MCF 10A (cell line): ENCODE results near the gene TTC23L. TPM values are rescaled to one million over a fixed set of nuclear protein-coding genes. Genes with fewer than 3 reads are reported as not detected.

Source experiments
- Bru-seq: library from RNA; stranded (reverse); fragments of 400-500 nt; gene quantifications from one replicate; lab custom pipeline; 2021; lab: Mats Ljungman, UMichigan
- BruChase-seq, 2 experiments: library from RNA; stranded (reverse); fragments of 400-500 nt; gene quantifications; one replicate each; lab custom pipeline; 2021; lab: Mats Ljungman, UMichigan
- BruUV-seq: library from RNA; stranded (reverse); fragments of 400-500 nt; replicated peaks from 2 replicates; lab custom pipeline; 2021; lab: Mats Ljungman, UMichigan
- CTCF ChIA-PET: fragments of 300-600 bp; sonication (Branson Sonifier 250); formaldehyde crosslinking; extraction: SDS; loops from one replicate; lab custom pipeline; 2021; ENCODE audit warnings: antibody characterized with exemption, inconsistent platforms; lab: Yijun Ruan, JAX
- POLR2A ChIA-PET: fragments of 300-600, 350-650 bp; sonication (Branson Sonifier 250); formaldehyde crosslinking; extraction: SDS; loops from one replicate; lab custom pipeline; 2020; ENCODE audit warnings: antibody characterized with exemption, inconsistent platforms; lab: Yijun Ruan, JAX
- DNase-seq: peaks from one replicate; pipeline ENCODE4 v3.0.0-alpha.2; 2018; ENCODE audit not compliant: unreplicated experiment
- H3K27ac Mint-ChIP-seq: one replicate; pipeline ENCODE4 v1.8.0; 2022; ENCODE audit warnings: mild to moderate bottlenecking, low read depth, mixed read lengths; ENCODE audit not compliant: unreplicated experiment
- H3K27me3 Mint-ChIP-seq: one replicate; pipeline ENCODE4 v1.8.0; 2022; ENCODE audit warnings: mixed read lengths; ENCODE audit not compliant: insufficient read depth, unreplicated experiment
- H3K36me3 Mint-ChIP-seq: one replicate; pipeline ENCODE4 v1.8.0; 2022; ENCODE audit warnings: mild to moderate bottlenecking, moderate library complexity, mixed read lengths; ENCODE audit not compliant: insufficient read depth, unreplicated experiment
- H3K4me1 Mint-ChIP-seq: one replicate; pipeline ENCODE4 v1.8.0; 2022; ENCODE audit warnings: mixed read lengths; ENCODE audit not compliant: insufficient read depth, unreplicated experiment
- H3K4me3 Mint-ChIP-seq: one replicate; pipeline ENCODE4 v1.8.0; 2022; ENCODE audit warnings: mild to moderate bottlenecking, moderate library complexity, mixed read lengths; ENCODE audit not compliant: unreplicated experiment
- H3K9me3 Mint-ChIP-seq: one replicate; pipeline ENCODE4 v1.8.0; 2022; ENCODE audit warnings: mixed read lengths; ENCODE audit not compliant: unreplicated experiment
- intact Hi-C: fragments of 100-400 bp; cut with micrococcal nuclease; formaldehyde crosslinking; loops from 2 replicates; pipeline ENCODE4 v1.14.1; 2022
- long read RNA-seq: library from polyadenylated mRNA; stranded (forward); transcript quantifications from one replicate; pipeline ENCODE4 v2.0.0, GENCODE V29; 2022
- total RNA-seq: library from RNA; stranded (reverse); gene quantifications from 2 replicates; pipeline ENCODE4 v1.2.3, GENCODE V29; 2022
- TF ChIP-seq, protein P1 (sequence below): fragments of 200-600 bp; IDR thresholded peaks from one replicate; pipeline ENCODE4 v1.8.0; 2022; ENCODE audit warnings: antibody characterized with exemption, mild to moderate bottlenecking; ENCODE audit not compliant: unreplicated experiment

Gene TTC23L, protein sequence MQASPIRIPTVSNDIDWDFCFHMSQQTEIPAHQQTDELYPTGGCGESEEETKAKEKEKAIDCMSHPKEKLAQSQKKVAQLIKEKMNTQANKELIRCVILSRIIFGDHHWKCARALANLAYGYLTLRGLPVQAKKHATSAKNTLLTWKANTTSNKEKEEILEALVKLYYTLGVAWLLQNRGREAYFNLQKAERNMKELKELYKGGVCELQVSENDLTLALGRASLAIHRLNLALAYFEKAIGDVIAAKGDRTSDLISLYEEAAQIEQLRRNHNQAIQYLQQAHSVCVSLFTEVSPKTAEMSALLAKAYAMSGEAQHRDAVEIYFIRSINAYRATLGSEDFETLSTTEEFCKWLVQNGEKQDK
- total RNA-seq, result 0.14 and 0.69 TPM in 2 replicates
- Bru-seq, nascent RNA, result percentile 31 among the genes with signal in this experiment
- BruChase-seq, experiment 1, labeled RNA remaining after a 6-hour chase, result percentile 31 among the genes with signal in this experiment
- percentile 36 among the genes with signal in this experiment for BruChase-seq, experiment 2, labeled RNA remaining after a 2-hour chase
- long read RNA-seq, result 0 reads

DNA sequence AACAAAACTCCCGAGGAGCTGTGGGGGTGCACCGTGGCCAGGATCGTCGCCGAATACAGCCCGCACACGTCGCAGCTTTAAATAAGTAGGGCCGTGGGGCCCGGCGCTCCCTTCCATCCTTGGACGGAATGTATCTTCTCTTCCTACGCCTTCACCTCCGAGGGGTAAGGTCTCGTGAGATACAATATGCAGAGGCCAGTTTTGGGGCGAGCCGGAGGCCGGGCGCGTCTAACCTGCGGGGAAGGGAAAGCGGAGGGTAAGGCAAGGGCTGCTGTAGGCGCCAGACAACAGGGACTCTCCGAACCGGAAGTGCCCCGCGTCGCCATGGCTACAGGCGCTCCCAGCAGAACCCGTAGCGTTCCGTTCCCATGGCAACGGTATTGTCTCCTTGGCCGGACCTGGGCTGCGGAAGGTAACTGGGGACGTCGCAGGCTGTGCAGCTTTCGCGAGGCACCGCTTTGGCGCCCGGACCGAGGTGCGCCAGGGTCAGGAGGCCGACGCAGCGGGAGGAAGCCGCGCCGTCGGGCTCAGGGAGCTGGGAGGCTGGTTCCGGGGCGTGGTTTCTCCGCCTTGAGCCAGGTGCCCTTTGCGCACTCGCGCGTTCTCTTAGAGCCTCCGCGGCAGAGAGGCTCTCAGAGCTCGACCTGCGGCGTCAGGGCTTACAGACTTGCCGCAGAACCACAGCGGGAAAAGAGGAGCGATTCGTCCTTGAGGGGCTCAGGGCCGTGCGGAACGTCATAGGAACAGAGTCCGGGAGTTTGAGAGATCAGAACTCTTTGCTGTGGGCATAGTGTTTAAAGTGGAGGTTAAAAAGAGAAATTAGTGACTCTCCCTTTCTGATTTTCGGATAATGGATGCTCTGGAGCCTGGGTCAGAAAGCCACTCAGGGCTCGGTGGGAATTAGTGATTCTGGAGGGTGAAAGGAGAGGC is at the start of gene TTC23L:
Gene TTC23L (plus strand): TSS at position 380 of the 930 bp plus-strand sequence. CDS start 1,508 bp downstream, outside the sequence.
- ChIA-PET POLR2A (interaction anchor here (0.7 to 2.3 kb wide), 14 partner anchors 9 to 407 kb away, joined by 3 to 16 read pairs (median 4); partner anchors contain the start of genes BRIX1, RAD1 and RAI14), CTCF (interaction anchor here (0.7 to 1.9 kb wide), 11 partner anchors 14 to 364 kb away, joined by 3 to 11 read pairs (median 3); no protein-coding TSS in a partner anchor)
- Mint-ChIP-seq H3K9me3 (no peaks in the 10 kb centered on the region), H3K4me1 (peaks cover 11% of the 10 kb centered on the region), H3K4me3 (peak within 1 kb of the TSS; percentile 88), H3K27me3 (no peaks in the 10 kb centered on the region), H3K27ac (peak within 1 kb of the TSS; percentile 92), H3K36me3 (peaks cover 11% of the 10 kb centered on the region)
- DNase-seq, result peak; percentile 89
- intact Hi-C loops, result loop anchor here (5.0 to 10.0 kb wide), 3 partner anchors 58 to 314 kb away; partner anchors contain the start of gene RAI14
- TF ChIP-seq, protein P1, sequence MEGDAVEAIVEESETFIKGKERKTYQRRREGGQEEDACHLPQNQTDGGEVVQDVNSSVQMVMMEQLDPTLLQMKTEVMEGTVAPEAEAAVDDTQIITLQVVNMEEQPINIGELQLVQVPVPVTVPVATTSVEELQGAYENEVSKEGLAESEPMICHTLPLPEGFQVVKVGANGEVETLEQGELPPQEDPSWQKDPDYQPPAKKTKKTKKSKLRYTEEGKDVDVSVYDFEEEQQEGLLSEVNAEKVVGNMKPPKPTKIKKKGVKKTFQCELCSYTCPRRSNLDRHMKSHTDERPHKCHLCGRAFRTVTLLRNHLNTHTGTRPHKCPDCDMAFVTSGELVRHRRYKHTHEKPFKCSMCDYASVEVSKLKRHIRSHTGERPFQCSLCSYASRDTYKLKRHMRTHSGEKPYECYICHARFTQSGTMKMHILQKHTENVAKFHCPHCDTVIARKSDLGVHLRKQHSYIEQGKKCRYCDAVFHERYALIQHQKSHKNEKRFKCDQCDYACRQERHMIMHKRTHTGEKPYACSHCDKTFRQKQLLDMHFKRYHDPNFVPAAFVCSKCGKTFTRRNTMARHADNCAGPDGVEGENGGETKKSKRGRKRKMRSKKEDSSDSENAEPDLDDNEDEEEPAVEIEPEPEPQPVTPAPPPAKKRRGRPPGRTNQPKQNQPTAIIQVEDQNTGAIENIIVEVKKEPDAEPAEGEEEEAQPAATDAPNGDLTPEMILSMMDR, result no peak
- BruUV-seq, result no TSS peak

DNA sequence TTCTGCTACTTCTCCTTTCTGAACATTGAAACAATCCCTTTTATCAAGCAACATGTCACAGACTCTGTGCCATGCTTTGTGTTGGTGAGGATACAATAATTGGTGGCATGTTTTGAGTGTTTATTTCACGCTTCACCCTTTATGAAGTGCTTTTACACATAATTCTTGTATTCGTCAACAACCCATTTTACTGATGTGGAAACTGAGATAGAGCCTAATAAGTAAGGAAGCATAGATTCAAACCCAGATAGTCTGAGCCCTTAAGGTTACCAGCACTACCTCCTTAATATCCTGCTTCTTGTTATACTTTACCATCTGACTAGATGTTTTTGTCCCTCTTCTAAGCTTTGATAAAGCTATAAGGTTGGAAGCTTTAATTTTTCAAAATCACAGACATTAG is 49.3 kb upstream of the TTC23L start:
- Mint-ChIP-seq H3K4me1 (no peaks in the 10 kb centered on the region), H3K4me3 (no peak overlapping the region), H3K27me3 (no peaks in the 10 kb centered on the region), H3K27ac (no peak overlapping the region), H3K9me3 (no peaks in the 10 kb centered on the region), H3K36me3 (no peaks in the 10 kb centered on the region)
- BruUV-seq, result no TSS peak
- TF ChIP-seq, protein P1, result no peak
- ChIA-PET CTCF (interaction anchor here (0.7 kb wide), 1 partner anchor 266 kb away, joined by 3 read pairs; no protein-coding TSS in a partner anchor), POLR2A (no interaction called here)
- intact Hi-C loops, result no loop called here
- DNase-seq, result no peak

DNA sequence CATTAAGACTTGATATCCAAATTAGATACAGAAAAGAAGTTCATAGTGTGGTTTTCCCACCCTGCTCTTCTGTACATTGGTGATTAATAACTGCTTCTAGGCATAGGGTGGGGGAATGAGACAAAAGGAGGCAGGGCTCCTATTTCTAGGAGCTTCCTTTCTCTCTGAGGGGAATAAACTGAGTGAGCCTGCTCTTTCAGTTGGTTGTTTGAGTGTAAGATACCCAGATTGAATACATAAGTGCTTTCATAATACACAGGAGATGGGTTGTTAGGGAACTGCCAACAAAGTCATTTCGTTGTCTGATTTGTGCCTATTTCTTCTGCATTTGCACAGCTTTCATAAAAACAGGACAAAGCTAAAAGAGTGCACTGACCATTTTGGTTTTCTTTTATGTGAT is 48.9 kb upstream of the TTC23L start:
- Mint-ChIP-seq H3K4me1 (no peaks in the 10 kb centered on the region), H3K4me3 (no peak overlapping the region), H3K27me3 (no peaks in the 10 kb centered on the region), H3K27ac (no peak overlapping the region), H3K36me3 (no peaks in the 10 kb centered on the region), H3K9me3 (no peaks in the 10 kb centered on the region)
- ChIA-PET POLR2A (no interaction called here), CTCF (interaction anchor here (0.7 kb wide), 1 partner anchor 267 kb away, joined by 3 read pairs; no protein-coding TSS in a partner anchor)
- BruUV-seq, result no TSS peak
- no peak for DNase-seq
- TF ChIP-seq, protein P1, result no peak
- intact Hi-C loops, result no loop called here
